Measurements from ENCODE around the gene SYNGAP1. TPM values are rescaled to one million over a fixed set of nuclear protein-coding genes. Genes with fewer than 3 reads are reported as not detected.

The SYNGAP1 gene
- total RNA-seq, 1 experiment from 2014 or later, result 29.0 TPM

DNA sequence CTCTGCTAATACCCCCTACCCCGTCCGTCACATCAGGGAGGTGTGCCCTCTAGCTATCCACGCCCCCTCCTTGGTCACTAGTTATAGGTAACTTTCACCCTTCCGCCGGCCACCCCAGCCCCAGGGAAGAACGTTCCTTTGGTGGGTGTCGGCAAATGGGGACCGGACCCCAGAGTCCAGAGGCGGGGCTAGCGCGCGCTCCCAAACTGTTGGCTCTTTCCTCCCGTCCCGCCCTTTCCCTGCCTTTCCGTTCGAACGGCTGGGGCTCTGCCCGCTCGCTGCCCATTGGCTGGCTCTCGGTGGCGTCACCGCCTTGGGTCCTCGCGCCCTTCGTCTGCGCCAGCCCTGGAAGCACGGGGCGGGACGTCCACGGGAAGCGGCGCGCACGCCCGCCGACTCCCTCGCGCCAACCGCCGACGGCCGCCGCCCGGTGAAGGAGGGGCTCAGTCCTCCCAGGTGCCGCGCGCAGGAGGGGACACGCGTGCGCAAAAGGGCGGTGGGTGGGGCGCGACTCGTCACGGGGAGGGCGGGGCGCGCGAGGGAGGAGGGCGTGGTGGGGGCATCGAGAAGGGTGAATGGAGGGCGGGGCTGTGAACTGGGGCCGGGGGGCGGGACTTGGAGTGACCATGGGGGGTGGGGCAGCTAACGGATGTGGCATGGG lies 9.7 kb upstream of the SYNGAP1 start:
- no peaks in the 10 kb centered on the region for H3K9me3 ChIP-seq (ENCODE audit: control insufficient read depth, insufficient read depth, low read depth, low read length)
- H3K4me1 ChIP-seq (ENCODE audit: control insufficient read depth, insufficient read depth, low read length), result peaks cover 21% of the 10 kb centered on the region
- ATAC-seq (peak; percentile 94), DNase-seq (ENCODE audit: low read depth, low spot score) (peak; percentile 72)
- ChIA-PET CTCF (interaction anchor here (0.6 kb wide), 1 partner anchor 90 kb away, joined by 11 read pairs; no protein-coding TSS in a partner anchor), POLR2A (interaction anchor here (0.5 to 0.7 kb wide), 4 partner anchors 15 to 436 kb away, joined by 3 to 7 read pairs (median 4); no protein-coding TSS in a partner anchor)
- no TSS peak for BruUV-seq (replicated peaks)
- H3K27ac ChIP-seq (ENCODE audit: low read length), result peak overlapping the region; percentile 93
- intact Hi-C loops (cut with micrococcal nuclease; ENCODE audit: unreplicated experiment), result no loop called here
- in situ Hi-C loops (cut with HindIII; ENCODE audit: low pct_unique_long_range_greater_than_20kb, low sequenced_read_pairs), result no loop called here
- TF ChIP-seq, protein P1, sequence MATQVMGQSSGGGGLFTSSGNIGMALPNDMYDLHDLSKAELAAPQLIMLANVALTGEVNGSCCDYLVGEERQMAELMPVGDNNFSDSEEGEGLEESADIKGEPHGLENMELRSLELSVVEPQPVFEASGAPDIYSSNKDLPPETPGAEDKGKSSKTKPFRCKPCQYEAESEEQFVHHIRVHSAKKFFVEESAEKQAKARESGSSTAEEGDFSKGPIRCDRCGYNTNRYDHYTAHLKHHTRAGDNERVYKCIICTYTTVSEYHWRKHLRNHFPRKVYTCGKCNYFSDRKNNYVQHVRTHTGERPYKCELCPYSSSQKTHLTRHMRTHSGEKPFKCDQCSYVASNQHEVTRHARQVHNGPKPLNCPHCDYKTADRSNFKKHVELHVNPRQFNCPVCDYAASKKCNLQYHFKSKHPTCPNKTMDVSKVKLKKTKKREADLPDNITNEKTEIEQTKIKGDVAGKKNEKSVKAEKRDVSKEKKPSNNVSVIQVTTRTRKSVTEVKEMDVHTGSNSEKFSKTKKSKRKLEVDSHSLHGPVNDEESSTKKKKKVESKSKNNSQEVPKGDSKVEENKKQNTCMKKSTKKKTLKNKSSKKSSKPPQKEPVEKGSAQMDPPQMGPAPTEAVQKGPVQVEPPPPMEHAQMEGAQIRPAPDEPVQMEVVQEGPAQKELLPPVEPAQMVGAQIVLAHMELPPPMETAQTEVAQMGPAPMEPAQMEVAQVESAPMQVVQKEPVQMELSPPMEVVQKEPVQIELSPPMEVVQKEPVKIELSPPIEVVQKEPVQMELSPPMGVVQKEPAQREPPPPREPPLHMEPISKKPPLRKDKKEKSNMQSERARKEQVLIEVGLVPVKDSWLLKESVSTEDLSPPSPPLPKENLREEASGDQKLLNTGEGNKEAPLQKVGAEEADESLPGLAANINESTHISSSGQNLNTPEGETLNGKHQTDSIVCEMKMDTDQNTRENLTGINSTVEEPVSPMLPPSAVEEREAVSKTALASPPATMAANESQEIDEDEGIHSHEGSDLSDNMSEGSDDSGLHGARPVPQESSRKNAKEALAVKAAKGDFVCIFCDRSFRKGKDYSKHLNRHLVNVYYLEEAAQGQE (IDR thresholded peaks at IDR 0.05; ENCODE audit: insufficient read depth in 1 of 2, low read depth in 2 of 2, low read length in 1 of 2), result 0 out of 4 replicates have a peak, but pooled peaks of 1 of the 2 experiments have one; percentile 47
- peak; percentile 96 for TF ChIP-seq POLR2AphosphoS5 (IDR thresholded peaks at IDR 0.05; ENCODE audit: low read depth, low read length)
- peak; percentile 86; the same call in 1 of the 2 replicates for TF ChIP-seq SIN3A (IDR thresholded peaks at IDR 0.05; ENCODE audit: borderline replicate concordance, insufficient read depth, low read depth, low read length)
- TF ChIP-seq, protein P2, sequence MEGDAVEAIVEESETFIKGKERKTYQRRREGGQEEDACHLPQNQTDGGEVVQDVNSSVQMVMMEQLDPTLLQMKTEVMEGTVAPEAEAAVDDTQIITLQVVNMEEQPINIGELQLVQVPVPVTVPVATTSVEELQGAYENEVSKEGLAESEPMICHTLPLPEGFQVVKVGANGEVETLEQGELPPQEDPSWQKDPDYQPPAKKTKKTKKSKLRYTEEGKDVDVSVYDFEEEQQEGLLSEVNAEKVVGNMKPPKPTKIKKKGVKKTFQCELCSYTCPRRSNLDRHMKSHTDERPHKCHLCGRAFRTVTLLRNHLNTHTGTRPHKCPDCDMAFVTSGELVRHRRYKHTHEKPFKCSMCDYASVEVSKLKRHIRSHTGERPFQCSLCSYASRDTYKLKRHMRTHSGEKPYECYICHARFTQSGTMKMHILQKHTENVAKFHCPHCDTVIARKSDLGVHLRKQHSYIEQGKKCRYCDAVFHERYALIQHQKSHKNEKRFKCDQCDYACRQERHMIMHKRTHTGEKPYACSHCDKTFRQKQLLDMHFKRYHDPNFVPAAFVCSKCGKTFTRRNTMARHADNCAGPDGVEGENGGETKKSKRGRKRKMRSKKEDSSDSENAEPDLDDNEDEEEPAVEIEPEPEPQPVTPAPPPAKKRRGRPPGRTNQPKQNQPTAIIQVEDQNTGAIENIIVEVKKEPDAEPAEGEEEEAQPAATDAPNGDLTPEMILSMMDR (IDR thresholded peaks at IDR 0.05), result no peak
- H3K27me3 ChIP-seq (ENCODE audit: control insufficient read depth, insufficient read depth, low read length), result no peaks in the 10 kb centered on the region
- peak overlapping the region; percentile 67 to 83 for H3K4me3 ChIP-seq (ENCODE audit: low read depth in 2 of 2, low read length in 2 of 2)
- H3K36me3 ChIP-seq (ENCODE audit: control insufficient read depth, insufficient read depth, low read length), result peaks cover 9% of the 10 kb centered on the region

DNA sequence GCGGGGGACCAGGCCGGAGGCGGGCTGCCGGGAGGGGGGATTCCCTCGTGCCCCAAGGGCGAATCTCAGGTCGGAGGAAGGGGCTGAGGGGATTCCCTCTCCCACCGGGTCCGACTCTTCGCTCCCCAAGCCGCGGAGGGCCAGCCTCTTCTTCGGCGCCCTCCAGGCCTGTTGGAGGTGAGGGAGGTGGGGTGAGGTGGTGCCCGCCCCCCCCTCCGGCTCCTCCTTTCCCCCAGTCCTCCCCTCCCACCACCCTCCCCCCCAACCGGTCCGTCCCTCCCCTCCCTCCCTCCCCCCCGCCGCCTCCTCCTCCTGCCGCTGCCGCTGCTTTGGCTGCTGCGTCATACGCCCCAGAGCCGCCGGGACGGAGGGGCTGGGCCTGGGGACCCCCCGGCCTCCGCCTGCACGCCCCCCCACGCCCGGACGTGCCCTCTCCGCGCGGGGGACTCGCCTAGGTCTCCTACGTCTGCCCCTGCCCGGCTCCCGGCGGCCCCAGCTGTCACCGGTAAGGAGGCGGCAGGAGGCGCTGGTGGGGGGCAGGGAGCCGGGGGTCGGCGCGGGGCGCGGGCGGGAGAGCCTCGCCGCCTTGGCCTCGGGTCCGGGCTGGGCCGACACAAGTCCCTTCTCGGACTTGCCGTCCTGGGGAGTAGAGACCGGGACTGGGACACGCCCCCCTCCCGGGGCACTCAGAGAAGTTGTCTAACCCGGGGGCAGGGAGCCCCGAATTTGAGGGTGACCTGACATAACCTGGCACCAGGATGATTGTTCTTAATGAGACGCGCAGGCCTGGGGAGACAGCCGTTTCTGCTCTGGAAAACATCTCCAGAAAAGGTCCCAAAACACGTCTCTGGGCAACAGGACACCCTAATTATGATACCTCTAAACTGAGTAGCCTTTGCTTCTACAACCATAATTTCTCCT lies 8.9 kb upstream of the SYNGAP1 start, which contains the start of gene PHF1:
Gene PHF1, plus strand, starts transcription at position 304 of the 921 bp plus-strand sequence. CDS start 1,250 bp downstream, outside the sequence.
- ChIA-PET POLR2A (interaction anchor here (0.6 to 0.7 kb wide), 3 partner anchors 15 to 437 kb away, joined by 3 to 7 read pairs (median 4); no protein-coding TSS in a partner anchor), CTCF (interaction anchor here (0.6 to 0.9 kb wide), 3 partner anchors 15 to 735 kb away, joined by 4 to 11 read pairs (median 7); no protein-coding TSS in a partner anchor)
- DNase-seq (ENCODE audit: low read depth, low spot score), result no peak
- Histone ChIP-seq H3K36me3 (ENCODE audit: control insufficient read depth, insufficient read depth, low read length) (peaks cover 9% of the 10 kb centered on the region), H3K9me3 (ENCODE audit: control insufficient read depth, insufficient read depth, low read depth, low read length) (no peaks in the 10 kb centered on the region), H3K27me3 (ENCODE audit: control insufficient read depth, insufficient read depth, low read length) (no peaks in the 10 kb centered on the region), H3K27ac (ENCODE audit: low read length) (peak within 1 kb of the TSS; percentile 93), H3K4me3 (ENCODE audit: low read depth in 2 of 2, low read length in 2 of 2) (peak within 1 kb of the TSS; percentile 67 to 83), H3K4me1 (ENCODE audit: control insufficient read depth, insufficient read depth, low read length) (peaks cover 29% of the 10 kb centered on the region)
- intact Hi-C loops (cut with micrococcal nuclease; ENCODE audit: unreplicated experiment) (no loop called here), in situ Hi-C loops (cut with HindIII; ENCODE audit: low pct_unique_long_range_greater_than_20kb, low sequenced_read_pairs) (no loop called here)
- TF ChIP-seq SIN3A (IDR thresholded peaks at IDR 0.05; ENCODE audit: borderline replicate concordance, insufficient read depth, low read depth, low read length) (peak; percentile 58; the same call in 1 of the 2 replicates), POLR2AphosphoS5 (IDR thresholded peaks at IDR 0.05; ENCODE audit: low read depth, low read length) (no peak)
- no TSS peak for BruUV-seq (replicated peaks)
- peak; percentile 55 for ATAC-seq

All from Panc1 (cell line).